ENCODE measurements around the gene CCDC50.

The CCDC50 gene

DNA sequence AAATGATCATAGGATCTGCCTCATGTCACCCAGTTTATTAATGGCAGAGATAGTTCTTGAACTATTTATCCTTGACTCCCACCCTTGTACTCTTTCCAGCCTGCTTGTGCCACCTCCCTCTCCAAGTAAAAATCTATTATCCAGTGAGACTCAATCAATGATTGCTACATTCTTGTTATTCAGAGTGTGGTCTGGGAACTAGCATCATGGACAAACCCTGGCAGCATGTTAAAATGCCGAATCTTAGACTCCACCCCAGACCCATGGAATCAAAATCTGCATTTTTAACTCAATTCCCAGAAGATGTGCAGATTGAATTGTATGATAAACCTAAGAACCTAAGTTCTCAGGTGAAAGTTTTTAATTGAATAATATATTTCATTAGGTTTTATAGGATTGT, 97.1 kb downstream of the CCDC50 start:
- Histone ChIP-seq H3K9ac (no peak overlapping the region), H3K79me2 (ENCODE audit: insufficient read depth, low read depth) (no peaks in the 10 kb centered on the region), H3K27me3 (ENCODE audit: insufficient read depth, low read depth) (no peaks in the 10 kb centered on the region), H3K4me2 (no peak overlapping the region), H2AFZ (ENCODE audit: low read depth) (no peak overlapping the region), H4K20me1 (ENCODE audit: insufficient read depth) (no peaks in the 10 kb centered on the region; the same call in 1 of the 2 replicates), H3K4me3 (IDR thresholded peaks at IDR 0.05; ENCODE audit: insufficient read depth, low read depth, low read length) (no peak overlapping the region), H3K4me1 (ENCODE audit: low read depth, poor library complexity, severe bottlenecking) (no peaks in the 10 kb centered on the region), H3K27ac (no peak overlapping the region), H3K36me3 (ENCODE audit: insufficient read depth) (no peaks in the 10 kb centered on the region)
- TF ChIP-seq, protein P1, sequence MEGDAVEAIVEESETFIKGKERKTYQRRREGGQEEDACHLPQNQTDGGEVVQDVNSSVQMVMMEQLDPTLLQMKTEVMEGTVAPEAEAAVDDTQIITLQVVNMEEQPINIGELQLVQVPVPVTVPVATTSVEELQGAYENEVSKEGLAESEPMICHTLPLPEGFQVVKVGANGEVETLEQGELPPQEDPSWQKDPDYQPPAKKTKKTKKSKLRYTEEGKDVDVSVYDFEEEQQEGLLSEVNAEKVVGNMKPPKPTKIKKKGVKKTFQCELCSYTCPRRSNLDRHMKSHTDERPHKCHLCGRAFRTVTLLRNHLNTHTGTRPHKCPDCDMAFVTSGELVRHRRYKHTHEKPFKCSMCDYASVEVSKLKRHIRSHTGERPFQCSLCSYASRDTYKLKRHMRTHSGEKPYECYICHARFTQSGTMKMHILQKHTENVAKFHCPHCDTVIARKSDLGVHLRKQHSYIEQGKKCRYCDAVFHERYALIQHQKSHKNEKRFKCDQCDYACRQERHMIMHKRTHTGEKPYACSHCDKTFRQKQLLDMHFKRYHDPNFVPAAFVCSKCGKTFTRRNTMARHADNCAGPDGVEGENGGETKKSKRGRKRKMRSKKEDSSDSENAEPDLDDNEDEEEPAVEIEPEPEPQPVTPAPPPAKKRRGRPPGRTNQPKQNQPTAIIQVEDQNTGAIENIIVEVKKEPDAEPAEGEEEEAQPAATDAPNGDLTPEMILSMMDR (conservative IDR thresholded peaks at IDR 0.05; ENCODE audit: low read depth, low read length) = no peak

DNA sequence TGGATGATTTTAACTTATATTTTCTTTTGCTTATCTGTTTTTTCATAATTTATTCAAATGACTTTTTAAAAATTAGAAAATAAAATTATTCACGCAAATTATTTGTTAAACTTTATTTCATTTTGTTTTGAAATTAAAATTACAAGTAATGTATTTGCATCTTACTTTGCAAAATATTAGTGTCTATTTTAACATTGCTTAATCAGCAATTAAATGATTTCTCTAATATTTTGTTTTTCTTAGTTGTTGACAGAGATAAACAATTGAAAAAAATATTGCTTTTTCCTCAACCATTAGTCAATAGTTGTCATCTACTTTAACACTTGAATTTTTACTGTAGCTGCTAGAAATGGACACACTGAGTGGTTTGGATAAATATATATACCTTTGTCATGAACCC, 99.0 kb downstream of the CCDC50 start:
- H2AFZ ChIP-seq (ENCODE audit: low read depth) = no peak overlapping the region
- H3K79me2 ChIP-seq (ENCODE audit: insufficient read depth, low read depth) = no peaks in the 10 kb centered on the region
- no peak overlapping the region for H3K4me3 ChIP-seq (IDR thresholded peaks at IDR 0.05; ENCODE audit: insufficient read depth, low read depth, low read length)
- H4K20me1 ChIP-seq (ENCODE audit: insufficient read depth) = no peaks in the 10 kb centered on the region; the same call in 1 of the 2 replicates
- no peaks in the 10 kb centered on the region for H3K27me3 ChIP-seq (ENCODE audit: insufficient read depth, low read depth)
- H3K4me2 ChIP-seq = no peak overlapping the region
- TF ChIP-seq, protein P1 (conservative IDR thresholded peaks at IDR 0.05; ENCODE audit: low read depth, low read length) = no peak
- no peak overlapping the region for H3K9ac ChIP-seq
- no peak overlapping the region for H3K27ac ChIP-seq
- no peaks in the 10 kb centered on the region for H3K4me1 ChIP-seq (ENCODE audit: low read depth, poor library complexity, severe bottlenecking)
- H3K36me3 ChIP-seq (ENCODE audit: insufficient read depth) = no peaks in the 10 kb centered on the region

- no peak overlapping the region for H2AFZ ChIP-seq (ENCODE audit: low read depth)
- no peaks in the 10 kb centered on the region for H3K4me1 ChIP-seq (ENCODE audit: low read depth, poor library complexity, severe bottlenecking)
- no peaks in the 10 kb centered on the region; the same call in 1 of the 2 replicates for H4K20me1 ChIP-seq (ENCODE audit: insufficient read depth)
- H3K27me3 ChIP-seq (ENCODE audit: insufficient read depth, low read depth) = no peaks in the 10 kb centered on the region
- H3K36me3 ChIP-seq (ENCODE audit: insufficient read depth) = no peaks in the 10 kb centered on the region
- H3K27ac ChIP-seq = no peak overlapping the region
- no peaks in the 10 kb centered on the region for H3K79me2 ChIP-seq (ENCODE audit: insufficient read depth, low read depth)
- TF ChIP-seq, protein P1 (conservative IDR thresholded peaks at IDR 0.05; ENCODE audit: low read depth, low read length) = no peak
- no peak overlapping the region for H3K4me3 ChIP-seq (IDR thresholded peaks at IDR 0.05; ENCODE audit: insufficient read depth, low read depth, low read length)
- H3K9ac ChIP-seq = no peak overlapping the region
- H3K4me2 ChIP-seq = no peak overlapping the region
Measured at GRCh38 chr3:191430103-191430502, 100.9 kb downstream of the CCDC50 start.

- Histone ChIP-seq H4K20me1 (ENCODE audit: insufficient read depth) (no peaks in the 10 kb centered on the region; the same call in 1 of the 2 replicates), H3K36me3 (ENCODE audit: insufficient read depth) (no peaks in the 10 kb centered on the region), H3K4me2 (no peak overlapping the region), H2AFZ (ENCODE audit: low read depth) (no peak overlapping the region), H3K4me1 (ENCODE audit: low read depth, poor library complexity, severe bottlenecking) (no peaks in the 10 kb centered on the region), H3K79me2 (ENCODE audit: insufficient read depth, low read depth) (no peaks in the 10 kb centered on the region), H3K27me3 (ENCODE audit: insufficient read depth, low read depth) (no peaks in the 10 kb centered on the region), H3K27ac (no peak overlapping the region), H3K4me3 (IDR thresholded peaks at IDR 0.05; ENCODE audit: insufficient read depth, low read depth, low read length) (no peak overlapping the region), H3K9ac (no peak overlapping the region)
- TF ChIP-seq, protein P1 (conservative IDR thresholded peaks at IDR 0.05; ENCODE audit: low read depth, low read length) = no peak
Measured at GRCh38 chr3:191431160-191431822, 102.1 kb downstream of the CCDC50 start.
